NOMO-1 treated with DMSO at 0.1 percent for 48 hours (cell line): ENCODE measurements around the gene RBFOX1.

Source experiments
- DNase-seq: peaks from one replicate; lab custom pipeline; 2025; ENCODE audit not compliant: unreplicated experiment; lab: John Stamatoyannopoulos, UW

The RBFOX1 gene

GRCh38 chr16:7651803-7652570 is 319.3 kb downstream of the RBFOX1 start:
- DNase-seq = no peak

- DNase-seq = no peak
Observed at GRCh38 chr16:7653746-7654461, 321.3 kb downstream of the RBFOX1 start.

GRCh38 chr16:7675628-7676027 is 343.0 kb downstream of the RBFOX1 start:
- DNase-seq = no peak

GRCh38 chr16:7680296-7680695 is 347.7 kb downstream of the RBFOX1 start:
- DNase-seq = no peak

DNA sequence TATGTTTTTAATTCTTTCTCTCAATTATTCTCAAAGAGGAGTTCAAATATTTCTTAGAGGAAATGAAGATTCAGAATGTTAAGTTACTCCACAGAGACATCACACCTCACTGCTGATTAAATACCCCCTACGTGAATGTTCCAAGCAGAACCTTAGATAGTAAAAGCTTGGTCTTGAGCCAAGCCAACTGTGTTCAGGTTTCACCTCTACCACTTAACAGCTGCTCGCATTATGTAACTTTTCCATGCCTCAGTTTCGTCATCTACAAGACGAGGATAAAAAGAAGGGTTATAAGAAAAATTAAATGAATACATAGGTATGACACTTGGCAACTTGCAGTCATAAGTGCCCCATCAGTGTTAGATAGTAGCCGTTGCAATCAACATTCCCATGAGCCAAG is 356.2 kb downstream of the RBFOX1 start:
- no peak for DNase-seq

GRCh38 chr16:7689234-7689633 is 356.6 kb downstream of the RBFOX1 start:
- DNase-seq = no peak

DNA sequence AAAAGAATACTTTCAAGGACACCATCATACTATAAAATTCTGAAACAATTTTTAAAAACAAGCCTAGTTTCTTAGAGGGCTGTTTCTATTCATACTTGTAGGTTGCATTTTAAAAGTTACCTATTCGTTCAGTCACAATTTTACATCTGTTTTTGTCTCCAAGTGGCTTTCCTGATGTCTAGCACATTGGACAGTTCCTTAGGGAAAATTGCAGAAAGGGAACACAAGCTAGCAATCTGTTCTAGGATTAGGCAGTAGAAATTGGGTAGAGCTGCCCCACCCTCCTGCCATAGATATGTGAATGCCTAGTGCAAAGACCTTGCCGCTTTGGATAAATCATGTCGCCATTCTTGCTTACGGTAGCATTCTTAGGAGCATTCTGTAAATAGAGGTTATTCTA is 358.9 kb downstream of the RBFOX1 start:
- DNase-seq = no peak

DNA sequence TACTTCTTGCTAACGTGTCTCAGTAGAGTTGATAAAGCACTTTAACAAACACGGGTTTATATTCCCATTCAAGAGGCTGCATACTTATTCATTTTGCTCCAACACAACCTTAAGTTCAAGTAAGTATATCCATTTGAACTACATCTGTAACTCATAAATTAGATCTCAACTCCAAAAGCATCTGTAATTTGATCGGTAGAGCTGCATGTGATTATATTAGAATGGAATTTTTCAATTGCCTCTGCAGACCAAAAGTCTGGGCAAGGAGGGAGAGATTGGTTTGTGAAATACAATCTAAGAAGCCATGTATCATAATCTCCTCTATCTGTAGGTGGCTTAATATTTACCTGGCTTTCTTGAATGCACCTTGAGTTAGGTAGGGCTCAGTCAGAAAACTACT is 371.0 kb downstream of the RBFOX1 start:
- DNase-seq = no peak

DNA sequence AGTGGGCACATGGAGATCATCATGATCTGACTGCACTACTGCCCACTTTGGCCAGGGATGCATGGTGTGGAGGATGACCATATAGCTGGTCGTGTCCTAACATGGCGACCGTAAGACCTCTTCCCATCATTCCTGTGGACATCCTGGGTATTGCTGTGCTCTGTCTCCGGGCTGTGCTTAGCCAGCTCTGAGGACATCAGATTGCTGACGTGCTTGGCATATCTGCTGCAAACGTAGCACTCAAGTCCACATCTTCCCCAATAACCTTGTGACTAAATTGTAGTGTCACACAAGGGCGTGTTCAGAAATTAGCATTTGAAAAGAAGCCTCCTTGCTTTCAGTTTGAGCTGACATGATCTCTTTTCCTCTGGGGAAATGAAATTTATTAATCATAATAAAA is 373.2 kb downstream of the RBFOX1 start:
- no peak for DNase-seq

- DNase-seq = no peak
Observed at GRCh38 chr16:7709186-7709585, 376.5 kb downstream of the RBFOX1 start.

DNA sequence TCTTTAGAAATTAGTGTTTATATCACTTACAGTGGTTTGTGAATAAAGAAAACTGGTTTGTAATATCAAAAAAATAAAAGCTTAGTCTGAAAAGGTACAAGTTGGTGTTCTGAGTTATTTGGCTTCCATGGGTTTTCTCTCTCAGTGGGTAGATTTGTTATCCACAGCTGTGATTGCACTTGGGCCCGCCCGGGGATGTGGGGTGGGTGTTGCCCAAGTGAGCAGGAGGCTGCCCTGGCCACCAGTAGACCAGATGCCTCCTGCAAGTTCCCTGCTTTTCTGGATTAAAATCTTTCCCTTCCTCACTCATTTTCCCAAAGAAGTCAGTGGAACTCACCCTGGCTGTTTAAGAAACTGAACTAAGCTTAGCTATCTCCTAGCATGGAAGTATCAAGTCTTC is 380.6 kb downstream of the RBFOX1 start:
- no peak for DNase-seq

DNA sequence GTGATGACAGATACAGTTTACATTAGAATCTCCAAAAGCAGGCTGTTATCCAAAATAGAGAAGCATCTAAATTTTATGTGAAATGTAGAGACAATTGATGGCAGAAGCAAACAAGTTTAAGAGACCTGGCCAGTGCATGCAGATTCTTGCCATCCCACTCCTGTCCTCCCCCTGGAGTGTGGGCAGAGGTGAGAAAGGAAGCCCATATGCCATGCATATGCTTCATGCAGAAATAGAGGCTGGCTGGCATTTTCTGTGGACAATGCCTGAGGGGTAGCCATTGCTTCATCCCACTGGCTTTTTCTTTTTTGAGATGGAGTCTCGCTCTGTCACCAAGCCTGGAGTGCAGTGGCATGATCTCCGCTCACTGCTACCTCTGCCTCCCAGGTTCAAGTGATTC is 382.1 kb downstream of the RBFOX1 start:
- no peak for DNase-seq

GRCh38 chr16:7716660-7717550 is 384.3 kb downstream of the RBFOX1 start:
- no peak for DNase-seq

- DNase-seq = no peak
Observed at GRCh38 chr16:7722761-7723160, 390.1 kb downstream of the RBFOX1 start.

DNA sequence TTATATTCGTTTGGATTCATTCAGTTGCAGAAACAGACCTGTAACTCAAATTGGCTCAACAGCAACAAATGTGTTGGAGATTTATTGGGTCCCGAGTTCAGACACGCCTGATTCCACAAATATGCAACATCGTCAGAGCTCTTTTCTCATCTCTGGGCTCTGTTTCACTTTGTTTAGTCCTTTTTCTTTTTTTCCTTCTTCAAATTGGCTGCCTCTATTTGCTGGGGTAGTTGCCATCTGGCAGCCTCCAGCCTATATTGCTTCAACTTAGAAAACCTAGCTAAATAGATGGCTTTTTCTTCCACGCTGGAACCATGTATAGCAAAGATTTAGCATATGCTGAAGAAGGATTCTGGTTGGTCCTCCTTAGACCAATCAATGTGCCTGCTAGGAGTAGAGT is 398.5 kb downstream of the RBFOX1 start:
- no peak for DNase-seq

GRCh38 chr16:7736138-7736665 is 403.6 kb downstream of the RBFOX1 start:
- DNase-seq = no peak

GRCh38 chr16:7742626-7743025 is 410.0 kb downstream of the RBFOX1 start:
- DNase-seq = no peak

- DNase-seq = no peak
Observed at GRCh38 chr16:7744546-7745264, 412.1 kb downstream of the RBFOX1 start.

DNA sequence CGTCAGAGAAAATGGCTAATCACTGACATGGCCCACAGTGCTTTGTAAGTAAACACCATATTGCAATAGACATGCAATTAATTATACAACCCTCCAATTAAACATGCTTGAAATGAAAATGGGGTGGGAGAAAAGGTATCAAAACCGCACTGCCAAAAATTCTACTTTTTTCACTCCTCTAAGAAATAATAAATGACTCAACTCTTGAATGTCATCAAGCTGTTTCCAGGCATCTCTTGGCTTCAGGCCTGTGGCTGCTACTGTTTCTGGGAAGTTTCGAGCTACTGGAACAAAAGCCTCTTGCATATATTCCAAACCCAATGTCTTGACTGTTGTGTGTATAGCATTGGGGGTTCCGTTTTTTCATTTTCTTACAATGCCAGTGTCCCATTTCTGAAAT is 412.6 kb downstream of the RBFOX1 start:
- no peak for DNase-seq

DNA sequence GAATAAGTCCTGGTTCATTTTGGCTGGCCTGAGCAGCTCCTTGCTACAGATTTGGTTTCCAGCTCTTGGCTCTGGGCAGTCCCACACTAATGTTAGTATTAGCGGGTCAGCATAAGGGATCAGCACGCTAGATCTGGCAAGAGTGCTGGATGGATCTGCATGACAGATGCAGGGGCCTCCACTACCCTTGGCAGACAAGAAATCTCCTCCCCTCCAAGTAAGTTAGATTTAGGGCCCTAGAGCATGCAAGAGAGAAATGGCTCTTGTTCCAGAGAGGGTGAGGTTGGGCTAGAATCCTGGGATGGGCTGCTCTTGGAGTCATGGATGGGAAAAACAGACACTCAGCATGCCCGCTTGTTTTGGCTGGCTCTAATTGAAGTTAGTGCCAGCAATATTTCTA is 414.3 kb downstream of the RBFOX1 start:
- DNase-seq = no peak

DNA sequence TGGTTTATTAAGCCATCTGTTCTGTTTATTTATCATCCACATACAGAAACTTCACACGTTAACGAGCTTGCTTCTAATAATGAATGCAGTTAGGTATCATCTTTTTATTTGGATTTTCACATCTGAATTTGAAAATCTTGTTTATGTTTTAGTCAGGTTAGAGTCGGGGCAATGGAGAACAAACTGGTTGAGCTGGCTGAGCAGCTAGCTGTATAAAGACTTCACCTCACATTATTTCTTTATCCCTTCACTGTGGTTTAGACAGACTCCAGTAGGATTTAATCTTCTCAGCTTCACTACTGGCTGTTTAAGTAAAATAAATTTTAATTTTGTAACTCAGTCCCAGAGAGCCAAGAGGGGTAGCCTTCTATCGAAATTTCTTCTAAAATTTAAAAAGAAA is 415.9 kb downstream of the RBFOX1 start:
- DNase-seq = no peak
